Measurements from ENCODE around the gene VAT1L.

Gene VAT1L

GRCh38 chr16:77838597-77839255 is 50.4 kb downstream of the VAT1L start:
- no peaks in the 10 kb centered on the region for H3K9me3 Mint-ChIP-seq
- H3K27ac Mint-ChIP-seq, result no peak overlapping the region
- H3K36me3 Mint-ChIP-seq, result no peaks in the 10 kb centered on the region
- no peaks in the 10 kb centered on the region for H3K4me1 Mint-ChIP-seq
- H3K4me3 Mint-ChIP-seq, result no peak overlapping the region
- H3K27me3 Mint-ChIP-seq, result peaks cover 3% of the 10 kb centered on the region

- Mint-ChIP-seq H3K27me3 (peaks cover 3% of the 10 kb centered on the region), H3K4me3 (no peak overlapping the region), H3K4me1 (no peaks in the 10 kb centered on the region), H3K9me3 (no peaks in the 10 kb centered on the region), H3K36me3 (no peaks in the 10 kb centered on the region), H3K27ac (no peak overlapping the region)
Observed at GRCh38 chr16:77840093-77840492, 51.7 kb downstream of the VAT1L start.

- Mint-ChIP-seq H3K36me3 (no peaks in the 10 kb centered on the region), H3K27ac (no peak overlapping the region), H3K9me3 (no peaks in the 10 kb centered on the region), H3K4me3 (no peak overlapping the region), H3K4me1 (no peaks in the 10 kb centered on the region), H3K27me3 (peaks cover 8% of the 10 kb centered on the region)
Observed at GRCh38 chr16:77840673-77841501, 52.5 kb downstream of the VAT1L start.

DNA sequence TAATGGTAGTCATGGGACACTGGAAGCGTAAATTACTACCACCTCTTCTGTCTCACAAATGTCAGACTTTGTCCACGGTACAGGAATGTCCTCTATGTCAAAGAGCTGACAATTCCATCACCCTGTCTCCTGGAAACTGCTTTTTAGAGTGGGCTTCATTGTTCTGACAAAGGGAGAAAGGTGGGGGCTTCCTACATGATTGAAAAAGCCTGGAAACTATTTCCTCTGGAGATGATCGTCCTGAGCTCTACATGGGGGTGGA is 53.1 kb downstream of the VAT1L start:
- Mint-ChIP-seq H3K27me3 (peaks cover 9% of the 10 kb centered on the region), H3K27ac (no peak overlapping the region), H3K9me3 (no peaks in the 10 kb centered on the region), H3K4me3 (no peak overlapping the region), H3K4me1 (no peaks in the 10 kb centered on the region), H3K36me3 (no peaks in the 10 kb centered on the region)

- H3K36me3 Mint-ChIP-seq, result no peaks in the 10 kb centered on the region
- no peak overlapping the region for H3K27ac Mint-ChIP-seq
- H3K9me3 Mint-ChIP-seq, result no peaks in the 10 kb centered on the region
- H3K4me1 Mint-ChIP-seq, result no peaks in the 10 kb centered on the region
- no peak overlapping the region for H3K4me3 Mint-ChIP-seq
- peaks cover 6% of the 10 kb centered on the region for H3K27me3 Mint-ChIP-seq
Observed at GRCh38 chr16:77842468-77842867, 54.1 kb downstream of the VAT1L start.

DNA sequence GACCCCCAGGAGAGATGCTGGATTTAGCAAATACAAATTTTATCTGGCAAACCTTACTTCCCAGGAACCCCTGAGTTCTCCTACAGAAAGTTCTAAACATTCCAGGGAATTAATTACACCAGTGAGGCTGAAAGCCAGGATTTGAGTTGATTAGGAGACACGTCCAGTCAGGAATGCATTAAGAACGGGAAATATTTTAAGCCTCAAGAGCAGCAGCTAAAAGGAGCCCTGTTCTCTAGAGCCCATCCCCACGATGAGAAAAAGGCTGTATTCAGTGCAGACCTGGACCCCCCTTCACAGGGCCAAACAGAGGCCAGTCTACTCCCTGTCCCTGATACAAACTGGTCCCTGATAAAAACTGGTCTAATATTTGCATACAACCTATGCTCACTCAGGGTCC is 55.0 kb downstream of the VAT1L start:
- Mint-ChIP-seq H3K27me3 (peaks cover 6% of the 10 kb centered on the region), H3K4me1 (no peaks in the 10 kb centered on the region), H3K36me3 (no peaks in the 10 kb centered on the region), H3K4me3 (no peak overlapping the region), H3K9me3 (no peaks in the 10 kb centered on the region), H3K27ac (no peak overlapping the region)

GRCh38 chr16:77844801-77845200 is 56.4 kb downstream of the VAT1L start:
- H3K9me3 Mint-ChIP-seq, result no peaks in the 10 kb centered on the region
- no peak overlapping the region for H3K4me3 Mint-ChIP-seq
- H3K36me3 Mint-ChIP-seq, result no peaks in the 10 kb centered on the region
- H3K4me1 Mint-ChIP-seq, result no peaks in the 10 kb centered on the region
- peaks cover 6% of the 10 kb centered on the region for H3K27me3 Mint-ChIP-seq
- no peak overlapping the region for H3K27ac Mint-ChIP-seq

GRCh38 chr16:77849646-77850258 is 61.4 kb downstream of the VAT1L start:
- Mint-ChIP-seq H3K9me3 (no peaks in the 10 kb centered on the region), H3K27ac (no peak overlapping the region), H3K4me3 (no peak overlapping the region), H3K27me3 (peaks cover 8% of the 10 kb centered on the region), H3K36me3 (no peaks in the 10 kb centered on the region), H3K4me1 (no peaks in the 10 kb centered on the region)

- no peaks in the 10 kb centered on the region for H3K4me1 Mint-ChIP-seq
- H3K27me3 Mint-ChIP-seq, result peaks cover 4% of the 10 kb centered on the region
- no peaks in the 10 kb centered on the region for H3K36me3 Mint-ChIP-seq
- no peak overlapping the region for H3K4me3 Mint-ChIP-seq
- no peaks in the 10 kb centered on the region for H3K9me3 Mint-ChIP-seq
- no peak overlapping the region for H3K27ac Mint-ChIP-seq
Observed at GRCh38 chr16:77850636-77851333, 62.4 kb downstream of the VAT1L start.

- no peaks in the 10 kb centered on the region for H3K9me3 Mint-ChIP-seq
- no peaks in the 10 kb centered on the region for H3K36me3 Mint-ChIP-seq
- H3K27ac Mint-ChIP-seq, result no peak overlapping the region
- peaks cover 2% of the 10 kb centered on the region for H3K27me3 Mint-ChIP-seq
- H3K4me3 Mint-ChIP-seq, result no peak overlapping the region
- no peaks in the 10 kb centered on the region for H3K4me1 Mint-ChIP-seq
Observed at GRCh38 chr16:77853161-77853560, 64.8 kb downstream of the VAT1L start.

DNA sequence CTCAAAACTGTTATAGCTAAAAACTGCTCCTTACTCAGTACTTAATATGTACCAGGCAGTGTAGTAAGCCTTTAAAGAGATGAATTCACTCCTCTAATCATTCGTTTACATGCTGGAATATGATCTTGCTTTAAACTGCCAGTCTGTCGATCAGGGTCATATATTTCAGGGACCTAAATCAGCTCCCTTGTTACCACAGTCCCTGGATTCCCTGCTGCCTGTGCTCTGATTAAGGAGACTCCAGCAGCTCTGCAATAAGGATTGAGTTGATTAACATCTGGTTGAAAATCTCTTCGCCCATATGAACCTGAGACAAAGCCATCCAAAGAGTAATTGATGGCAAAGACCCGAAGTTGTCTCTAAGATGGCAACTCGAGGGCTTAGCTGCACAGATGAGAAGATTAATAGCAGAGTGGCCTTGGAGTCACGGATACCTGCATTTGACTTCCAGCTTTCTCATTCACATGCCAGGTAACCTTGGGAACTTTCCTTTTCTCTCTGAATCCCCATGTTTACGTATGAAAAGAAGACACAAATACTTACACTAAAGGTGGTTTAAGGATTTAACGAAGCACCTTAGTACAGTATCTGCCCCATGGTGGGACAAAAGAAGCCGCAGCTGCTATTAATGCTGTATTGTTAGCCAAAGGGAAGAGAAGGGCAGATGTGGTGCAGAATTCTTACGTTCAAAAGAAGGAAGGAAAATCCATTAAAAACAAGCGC is 68.2 kb downstream of the VAT1L start:
- no peak overlapping the region for H3K4me3 Mint-ChIP-seq

GRCh38 chr16:77858060-77858459 is 69.7 kb downstream of the VAT1L start:
- Mint-ChIP-seq H3K36me3 (no peaks in the 10 kb centered on the region), H3K27ac (no peak overlapping the region), H3K4me3 (no peak overlapping the region), H3K27me3 (peaks cover 2% of the 10 kb centered on the region), H3K9me3 (no peaks in the 10 kb centered on the region), H3K4me1 (no peaks in the 10 kb centered on the region)

More for the DNA sequence above, 68.2 kb downstream of the VAT1L start:
- H3K9me3 Mint-ChIP-seq, result no peaks in the 10 kb centered on the region
- H3K27me3 Mint-ChIP-seq, result peaks cover 2% of the 10 kb centered on the region
- no peak overlapping the region for H3K27ac Mint-ChIP-seq
- no peaks in the 10 kb centered on the region for H3K36me3 Mint-ChIP-seq
- no peaks in the 10 kb centered on the region for H3K4me1 Mint-ChIP-seq

DNA sequence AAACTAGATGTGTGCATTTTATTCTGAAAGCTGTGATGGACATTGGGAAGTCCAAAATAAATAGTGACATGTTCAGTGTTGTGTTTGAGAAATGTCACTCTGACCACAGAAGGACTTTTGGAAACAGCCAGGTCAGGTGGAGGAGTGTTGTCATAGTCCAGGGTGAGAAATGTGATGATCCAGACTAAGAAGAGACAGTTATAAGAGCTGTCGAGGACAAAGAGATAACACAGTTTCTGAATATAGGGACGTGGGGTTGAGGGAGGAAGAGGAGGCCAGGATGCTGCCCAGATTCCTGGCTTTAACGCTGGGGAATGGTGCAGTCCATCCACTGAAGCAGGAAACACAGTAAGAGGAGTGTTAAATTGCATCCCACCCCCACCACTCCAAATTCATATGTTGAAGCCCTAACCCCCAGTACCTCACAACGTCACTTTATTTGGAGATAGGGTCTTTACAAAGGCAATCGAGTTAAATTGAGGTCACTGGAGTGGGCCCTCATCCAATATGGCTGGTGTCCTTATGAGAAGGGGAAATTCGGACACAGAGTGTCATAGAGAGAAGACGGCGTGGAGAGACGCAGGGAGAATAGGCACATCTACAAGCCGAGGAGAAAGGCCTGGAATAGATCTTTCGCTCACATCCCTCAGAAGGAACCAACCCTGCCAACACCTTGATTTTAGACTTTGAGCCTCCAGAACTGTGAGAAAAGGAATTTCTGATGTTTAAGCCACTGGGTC is 71.3 kb downstream of the VAT1L start:
- Mint-ChIP-seq H3K27ac (no peak overlapping the region), H3K9me3 (no peaks in the 10 kb centered on the region), H3K4me1 (no peaks in the 10 kb centered on the region), H3K4me3 (no peak overlapping the region), H3K27me3 (no peaks in the 10 kb centered on the region), H3K36me3 (no peaks in the 10 kb centered on the region)

DNA sequence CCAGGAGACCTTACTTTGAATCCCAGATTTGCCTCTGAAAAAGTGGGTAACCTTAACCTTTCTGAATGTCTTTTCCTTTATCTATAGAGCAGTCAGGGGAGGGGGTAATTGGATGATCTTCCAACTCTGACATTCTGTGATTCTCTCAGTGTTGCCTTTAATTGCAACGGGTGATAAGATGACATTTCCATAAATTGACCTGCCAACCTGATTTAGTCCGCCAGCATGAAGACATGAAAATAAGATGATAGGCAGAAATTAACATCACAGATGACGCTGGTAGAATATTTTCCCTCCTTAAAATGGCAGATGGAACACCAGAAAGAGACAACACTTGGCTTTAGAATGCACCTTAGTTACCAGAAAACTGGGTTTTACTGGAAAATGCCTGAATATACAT is 72.6 kb downstream of the VAT1L start:
- Mint-ChIP-seq H3K4me1 (no peaks in the 10 kb centered on the region), H3K9me3 (no peaks in the 10 kb centered on the region), H3K27ac (no peak overlapping the region), H3K4me3 (no peak overlapping the region), H3K27me3 (no peaks in the 10 kb centered on the region), H3K36me3 (no peaks in the 10 kb centered on the region)

- Mint-ChIP-seq H3K27ac (no peak overlapping the region), H3K36me3 (no peaks in the 10 kb centered on the region), H3K27me3 (no peaks in the 10 kb centered on the region), H3K4me3 (no peak overlapping the region), H3K9me3 (no peaks in the 10 kb centered on the region), H3K4me1 (peaks cover 2% of the 10 kb centered on the region)
Observed at GRCh38 chr16:77863250-77863649, 74.9 kb downstream of the VAT1L start.

Measured in activated naive CD4-positive, alpha-beta T cell treated with anti-CD3 and anti-CD28 coated beads, Interleukin-2, amount 50 U/mL, for 24 hours (primary cell).